Right lobe of liver (tissue), 4 donors: ENCODE measurements around the gene LYSMD1.

ENCODE experiments used
- POLR2A ChIP-seq: fragments of 450-650 bp; IDR thresholded peaks from one replicate; pipeline ENCODE4 v1.6.1; 2017; ENCODE audit warnings: antibody characterized with exemption, mild to moderate bottlenecking
- TF ChIP-seq, protein P1 (sequence below), 4 donors: fragments of 200-600 bp in 3 of 4; fragments of 450-650 bp in 1 of 4; IDR thresholded peaks; one replicate each; pipeline versions ENCODE4 v1.5.1 to v1.8.0; 2016 to 2022; ENCODE audit warnings: antibody characterized with exemption in 4 of 4, mild to moderate bottlenecking in 2 of 4
- donor health status: DM: no; HTN: no; CAD: no.
- donor health status: DM: no; HTN: no; CAD: no.
- donor health status: DM: no; HTN: yes; CAD: no.

DNA sequence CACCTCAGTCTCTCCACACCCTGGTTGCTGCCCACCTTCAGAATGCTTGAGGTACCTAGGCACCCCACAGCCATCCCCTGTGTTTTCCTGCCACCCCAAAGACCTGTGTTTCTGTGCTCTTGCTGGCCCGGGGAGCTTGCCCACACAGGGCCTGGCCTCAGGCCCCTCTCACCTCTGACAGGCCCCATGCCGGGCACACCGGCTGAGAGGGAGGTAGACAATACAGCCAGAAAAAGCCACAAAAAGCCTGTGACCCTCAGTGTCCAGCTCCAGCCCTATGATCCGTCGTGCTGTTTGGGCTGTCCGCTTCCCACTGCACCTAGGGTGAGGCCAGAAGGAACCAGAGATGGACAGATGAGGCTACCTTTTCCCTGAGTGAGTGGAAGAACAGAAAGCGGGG lies 30.7 kb downstream of the LYSMD1 start:
- TF ChIP-seq, protein P1, sequence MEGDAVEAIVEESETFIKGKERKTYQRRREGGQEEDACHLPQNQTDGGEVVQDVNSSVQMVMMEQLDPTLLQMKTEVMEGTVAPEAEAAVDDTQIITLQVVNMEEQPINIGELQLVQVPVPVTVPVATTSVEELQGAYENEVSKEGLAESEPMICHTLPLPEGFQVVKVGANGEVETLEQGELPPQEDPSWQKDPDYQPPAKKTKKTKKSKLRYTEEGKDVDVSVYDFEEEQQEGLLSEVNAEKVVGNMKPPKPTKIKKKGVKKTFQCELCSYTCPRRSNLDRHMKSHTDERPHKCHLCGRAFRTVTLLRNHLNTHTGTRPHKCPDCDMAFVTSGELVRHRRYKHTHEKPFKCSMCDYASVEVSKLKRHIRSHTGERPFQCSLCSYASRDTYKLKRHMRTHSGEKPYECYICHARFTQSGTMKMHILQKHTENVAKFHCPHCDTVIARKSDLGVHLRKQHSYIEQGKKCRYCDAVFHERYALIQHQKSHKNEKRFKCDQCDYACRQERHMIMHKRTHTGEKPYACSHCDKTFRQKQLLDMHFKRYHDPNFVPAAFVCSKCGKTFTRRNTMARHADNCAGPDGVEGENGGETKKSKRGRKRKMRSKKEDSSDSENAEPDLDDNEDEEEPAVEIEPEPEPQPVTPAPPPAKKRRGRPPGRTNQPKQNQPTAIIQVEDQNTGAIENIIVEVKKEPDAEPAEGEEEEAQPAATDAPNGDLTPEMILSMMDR (IDR thresholded peaks at IDR 0.05), result no peak
- no peak for TF ChIP-seq POLR2A
